WI38 (cell line): ENCODE measurements around the gene SLC16A14.
"Not testable (repeated sequence)": the region's sequence is repeated elsewhere in the genome, so short reads cannot be mapped to it uniquely, and the experiment has no call there.

Experiments
- H3K4me3 ChIP-seq: 2 replicates; pipeline ENCODE4 v1.5.1; 2011; ENCODE audit warnings: low read depth, mild to moderate bottlenecking, control low read depth, low read length
- CTCF ChIP-seq: IDR thresholded peaks from 2 replicates; pipeline ENCODE4 v1.5.1; 2012; ENCODE audit warnings: low read depth, mild to moderate bottlenecking, control low read depth, low read length

The SLC16A14 gene, protein sequence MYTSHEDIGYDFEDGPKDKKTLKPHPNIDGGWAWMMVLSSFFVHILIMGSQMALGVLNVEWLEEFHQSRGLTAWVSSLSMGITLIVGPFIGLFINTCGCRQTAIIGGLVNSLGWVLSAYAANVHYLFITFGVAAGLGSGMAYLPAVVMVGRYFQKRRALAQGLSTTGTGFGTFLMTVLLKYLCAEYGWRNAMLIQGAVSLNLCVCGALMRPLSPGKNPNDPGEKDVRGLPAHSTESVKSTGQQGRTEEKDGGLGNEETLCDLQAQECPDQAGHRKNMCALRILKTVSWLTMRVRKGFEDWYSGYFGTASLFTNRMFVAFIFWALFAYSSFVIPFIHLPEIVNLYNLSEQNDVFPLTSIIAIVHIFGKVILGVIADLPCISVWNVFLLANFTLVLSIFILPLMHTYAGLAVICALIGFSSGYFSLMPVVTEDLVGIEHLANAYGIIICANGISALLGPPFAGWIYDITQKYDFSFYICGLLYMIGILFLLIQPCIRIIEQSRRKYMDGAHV

GRCh38 chr2:230068651-230069055 is at the start of gene SLC16A14:
TSS of gene SLC16A14 (minus strand) at chr2:230068924. CDS start at chr2:230059352, 9,572 bp downstream.
- TF ChIP-seq CTCF = 0 out of 2 replicates have a peak, but pooled peaks have one; percentile 13
- peak within 1 kb of the TSS; percentile 62 for H3K4me3 ChIP-seq

DNA sequence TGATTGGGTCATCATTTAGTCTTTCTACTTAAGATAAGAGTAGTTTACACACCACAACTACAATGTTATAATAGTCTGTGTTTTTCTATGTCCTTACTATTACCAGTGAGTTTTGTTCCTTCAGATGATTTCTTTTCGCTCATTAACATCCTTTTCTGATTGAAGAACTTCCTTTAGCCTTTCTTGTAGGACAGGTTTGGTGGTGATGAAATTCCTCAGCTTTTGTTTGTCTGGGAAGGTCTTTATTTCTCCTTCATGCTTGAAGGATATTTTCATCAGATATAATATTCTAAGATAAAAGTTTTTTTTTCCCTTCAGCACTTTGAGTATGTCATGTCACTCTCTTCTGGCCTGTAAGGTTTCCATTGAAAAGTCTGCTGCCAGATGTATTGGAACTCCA is 38.0 kb upstream of the SLC16A14 start:
- TF ChIP-seq CTCF = no peak
- H3K4me3 ChIP-seq = no peak overlapping the region

- H3K4me3 ChIP-seq = not testable (repeated sequence)
These were observed 33.2 kb upstream of the SLC16A14 start for GRCh38 chr2:230101967-230102366.

DNA sequence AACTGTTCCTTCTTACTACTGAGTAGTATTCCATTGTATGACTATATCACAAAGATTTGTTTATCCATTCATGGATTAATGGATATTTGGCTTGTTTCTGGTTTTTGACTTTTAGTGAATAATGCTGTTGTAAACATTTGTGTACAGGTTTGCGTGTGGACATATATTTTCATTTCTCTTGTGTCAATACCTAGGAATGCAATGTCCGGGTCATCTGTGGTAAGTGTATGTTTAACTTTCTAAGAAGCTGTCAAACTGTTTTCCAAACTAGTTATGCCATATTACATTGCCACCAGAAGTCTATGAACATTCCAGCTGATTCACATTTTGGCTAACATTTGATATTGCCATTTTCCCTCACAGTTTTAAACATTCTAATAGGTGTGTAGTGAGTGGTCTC is 29.1 kb upstream of the SLC16A14 start:
- TF ChIP-seq CTCF = no peak
- H3K4me3 ChIP-seq = no peak overlapping the region

DNA sequence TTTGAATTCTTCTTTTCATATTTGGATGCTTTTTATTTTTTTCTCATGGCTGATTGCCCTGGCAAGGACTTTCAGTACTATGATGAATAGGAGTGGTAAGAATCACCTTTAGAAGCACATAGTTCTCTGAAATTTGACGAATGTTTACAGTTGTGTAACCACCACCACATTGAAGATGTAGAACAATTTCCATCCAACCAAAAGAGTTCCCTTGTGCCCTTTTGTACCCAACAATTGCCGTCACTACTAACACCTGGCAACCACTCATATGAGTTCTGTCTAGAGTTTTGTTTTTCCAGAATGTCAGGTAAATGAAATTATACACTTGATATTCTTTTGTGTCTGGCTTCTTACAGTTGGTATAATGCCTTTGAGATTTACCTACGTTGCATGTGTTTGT is 28.7 kb upstream of the SLC16A14 start:
- TF ChIP-seq CTCF = no peak
- H3K4me3 ChIP-seq = no peak overlapping the region

- no peak overlapping the region for H3K4me3 ChIP-seq
- no peak for TF ChIP-seq CTCF
These were observed 22.2 kb upstream of the SLC16A14 start for GRCh38 chr2:230090967-230091366.

GRCh38 chr2:230085201-230085600 is 16.5 kb upstream of the SLC16A14 start:
- no peak for TF ChIP-seq CTCF
- H3K4me3 ChIP-seq = no peak overlapping the region
